Astrocyte of the spinal cord (primary cell): Measurements from ENCODE around the gene PRH2.
A peak's percentile ranks its signal among the peaks of the same experiment; 100 is the strongest.

ENCODE experiments used
- DNase-seq: peaks from one replicate; pipeline ENCODE4 v3.0.0; 2011; ENCODE audit warnings: low read depth, low spot score
- H3K4me3 ChIP-seq: 2 replicates; pipeline ENCODE4 v1.5.1; 2011; ENCODE audit warnings: low read depth, mild to moderate bottlenecking, low read length, moderate library complexity
- CTCF ChIP-seq: IDR thresholded peaks from 2 replicates; pipeline ENCODE4 v1.5.1; 2012; ENCODE audit warnings: low read depth, mild to moderate bottlenecking, low read length, inconsistent platforms
- in situ Hi-C: cut with HindIII; loops from 2 replicates; pipeline ENCODE4 v1.10.0; 2017; ENCODE audit warnings: low sequenced_read_pairs

PRH2 gene

GRCh38 chr12:10967409-10967808 is 38.4 kb downstream of the PRH2 start:
- no peak overlapping the region for H3K4me3 ChIP-seq
- in situ Hi-C loops, result no loop called here
- peak; percentile 66 for DNase-seq
- TF ChIP-seq CTCF, result no peak

GRCh38 chr12:10968765-10969456 is 39.9 kb downstream of the PRH2 start:
- DNase-seq, result peak; percentile 73
- H3K4me3 ChIP-seq, result no peak overlapping the region
- no peak for TF ChIP-seq CTCF
- in situ Hi-C loops, result no loop called here

GRCh38 chr12:10974965-10975364 is 45.9 kb downstream of the PRH2 start:
- in situ Hi-C loops, result no loop called here
- TF ChIP-seq CTCF, result no peak
- DNase-seq, result no peak
- H3K4me3 ChIP-seq, result no peak overlapping the region

GRCh38 chr12:10982244-10982643 is 53.2 kb downstream of the PRH2 start:
- H3K4me3 ChIP-seq, result no peak overlapping the region
- in situ Hi-C loops, result no loop called here
- DNase-seq, result no peak
- TF ChIP-seq CTCF, result no peak
